GM21360 (cell line): ENCODE measurements around the gene SERPINA3.

Experiments
- ATAC-seq: cut with Tn5 transposase; IDR thresholded peaks from one replicate; pipeline ENCODE4 v1.9.1; 2021; ENCODE audit warnings: mild to moderate bottlenecking, moderate library complexity; ENCODE audit not compliant: unreplicated experiment

Gene SERPINA3

DNA sequence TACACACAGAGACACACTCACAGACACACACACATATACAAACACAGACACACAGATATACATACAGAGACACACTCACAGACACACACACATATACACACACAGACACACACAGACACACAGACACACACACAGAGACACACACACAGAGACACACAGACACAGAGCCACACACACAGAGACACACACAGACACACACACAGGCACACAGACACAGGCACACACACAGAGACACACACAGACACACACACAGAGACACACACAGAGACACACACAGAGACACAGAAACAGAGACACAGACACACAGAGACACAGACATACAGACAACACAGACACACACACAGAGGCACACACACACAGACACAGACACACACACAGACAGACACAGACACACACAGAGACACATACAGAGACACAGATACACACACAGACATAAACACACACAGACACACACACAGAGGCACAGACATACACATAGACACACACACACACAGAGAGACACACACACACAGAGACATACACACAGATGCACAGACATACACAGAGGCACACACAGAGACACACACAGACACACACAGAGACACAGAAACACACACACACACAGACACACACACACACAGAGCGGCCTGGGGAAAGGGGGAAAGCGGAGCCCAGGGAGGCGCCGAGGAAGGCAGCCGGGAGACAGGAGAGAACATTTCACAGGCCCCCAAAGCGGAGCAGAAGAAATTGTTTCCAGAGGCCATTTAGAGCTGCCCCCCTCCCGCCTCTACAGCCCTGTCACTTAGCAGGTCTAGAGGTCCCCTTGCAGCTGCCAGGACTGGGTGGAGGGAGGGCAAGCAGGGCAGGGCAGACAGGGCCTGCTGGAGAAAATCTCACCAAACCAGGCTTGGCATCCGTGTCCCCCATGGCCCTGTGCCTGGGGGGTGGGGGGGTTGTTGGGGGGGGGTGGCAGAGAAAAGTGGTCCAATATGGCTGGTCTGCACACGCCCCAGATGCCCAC lies 38.9 kb downstream of the SERPINA3 start:
- no peak for ATAC-seq

- no peak for ATAC-seq
Measured at GRCh38 chr14:94653321-94653720, 41.1 kb downstream of the SERPINA3 start.

DNA sequence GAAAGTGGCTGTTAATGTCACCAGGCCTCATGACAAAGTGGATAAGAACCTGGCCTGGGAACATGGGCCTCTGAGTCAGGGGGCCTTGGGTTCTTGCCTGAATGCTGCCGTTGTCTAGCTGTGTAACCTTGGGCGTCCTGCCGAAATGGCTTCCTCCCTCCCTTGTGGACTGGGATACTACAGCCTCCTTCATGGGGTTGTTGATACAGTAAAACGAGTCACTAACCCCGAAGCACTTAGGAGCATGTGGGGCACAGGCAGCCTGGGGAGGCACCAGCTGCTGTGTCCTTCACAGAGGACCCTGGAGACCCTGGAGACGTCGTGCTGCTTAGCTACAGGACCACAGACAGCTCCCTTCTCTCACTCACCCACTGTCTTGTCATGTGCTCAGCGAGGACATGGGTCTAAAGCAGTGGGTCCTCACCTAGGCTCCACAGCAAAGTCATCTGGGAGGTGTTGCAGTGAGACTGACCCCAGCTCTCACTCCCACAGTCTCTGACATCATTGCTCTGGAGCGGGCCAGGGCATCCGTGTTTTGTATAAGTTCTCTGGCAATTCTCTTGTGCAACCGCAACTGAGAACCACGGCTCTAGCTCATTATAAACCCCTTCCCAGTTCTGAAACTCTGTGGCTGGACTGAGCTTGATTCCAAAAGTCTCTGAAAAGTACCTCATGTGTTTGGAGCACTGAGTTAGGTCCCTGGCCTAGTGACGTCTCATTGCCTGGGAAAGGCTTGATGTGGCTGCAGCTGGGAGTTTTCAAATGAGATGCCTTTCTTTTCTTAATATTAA lies 42.1 kb downstream of the SERPINA3 start:
- ATAC-seq = no peak

DNA sequence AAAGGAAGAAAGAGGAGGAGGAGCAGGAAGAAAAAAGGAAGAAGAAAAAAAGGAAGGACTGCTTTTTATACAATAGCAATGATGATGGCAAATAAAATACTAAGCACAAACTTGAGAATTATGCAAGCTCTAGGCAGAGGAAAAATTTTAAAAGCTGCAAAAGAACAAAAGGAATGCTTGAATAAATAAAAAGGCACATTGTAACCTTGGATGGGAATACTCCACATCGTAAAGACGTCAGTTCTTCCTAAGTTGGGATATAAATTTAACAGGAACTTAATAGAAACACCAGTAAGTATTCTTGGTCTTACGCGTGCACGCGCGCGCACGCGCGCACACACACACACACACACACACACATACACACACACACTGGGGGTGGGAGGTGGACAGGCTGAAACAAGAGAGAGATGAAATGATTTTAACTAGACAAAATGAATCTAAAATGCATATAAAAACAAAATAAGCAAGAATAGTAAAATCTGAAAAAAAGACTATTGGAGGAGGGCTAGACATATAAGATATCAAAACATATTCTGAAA lies 43.0 kb downstream of the SERPINA3 start:
- no peak for ATAC-seq

DNA sequence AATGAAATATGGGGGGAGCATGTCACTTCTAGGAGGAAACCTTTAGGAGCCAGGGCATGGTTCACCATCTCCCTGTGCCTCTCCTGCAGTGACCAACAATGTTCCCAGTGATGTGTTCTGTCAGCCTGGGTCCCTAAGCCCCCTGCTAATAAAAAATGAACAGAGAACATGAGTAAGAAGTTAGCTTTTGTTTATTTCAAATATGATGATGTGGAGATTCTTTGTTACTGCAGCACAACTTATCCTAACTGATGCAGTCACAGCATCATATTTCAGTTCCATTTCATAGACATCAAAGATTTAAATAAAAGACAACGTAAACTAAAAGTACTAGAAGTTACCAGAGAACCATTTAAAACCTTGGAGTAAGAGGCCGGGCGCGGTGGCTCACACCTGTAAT lies 43.9 kb downstream of the SERPINA3 start:
- no peak for ATAC-seq

DNA sequence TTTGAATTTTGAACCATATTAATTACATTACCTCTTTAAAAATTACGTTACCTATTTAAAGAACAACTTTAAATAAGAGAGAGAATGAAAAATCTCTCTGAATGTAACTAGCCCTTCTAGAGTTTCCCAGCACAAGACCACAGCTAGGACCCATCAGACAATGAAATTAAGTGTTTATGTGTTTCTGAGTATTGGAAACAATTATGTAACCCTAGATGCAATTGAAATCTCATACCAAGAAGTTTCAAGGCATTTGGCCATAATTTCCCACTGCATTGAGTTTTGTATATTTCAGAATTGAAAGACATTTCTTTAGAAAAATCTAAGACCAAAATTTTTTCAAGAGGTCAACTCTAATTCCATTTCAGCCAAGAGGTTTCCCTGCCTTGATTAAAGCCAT lies 47.1 kb downstream of the SERPINA3 start:
- no peak for ATAC-seq

DNA sequence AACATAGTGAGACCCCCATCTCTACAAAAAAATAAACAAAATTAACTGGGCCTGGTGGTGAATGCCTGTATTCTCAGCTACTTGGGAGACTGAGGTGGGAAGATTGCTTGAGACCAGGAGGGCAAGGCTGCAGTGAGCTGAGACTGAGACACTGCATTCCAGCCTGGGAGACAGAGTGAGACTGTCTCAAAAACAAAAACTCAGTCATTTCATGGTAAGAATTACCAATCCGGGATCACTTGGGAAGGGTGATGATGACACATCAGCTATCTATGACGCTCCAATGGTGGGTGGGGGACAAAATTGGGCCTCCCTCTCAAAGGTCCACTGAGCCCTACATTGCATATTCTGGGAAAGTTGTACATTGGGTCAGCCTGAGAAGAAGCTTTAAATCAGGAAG lies 47.7 kb downstream of the SERPINA3 start:
- ATAC-seq = no peak

GRCh38 chr14:94660306-94660946 lies 48.2 kb downstream of the SERPINA3 start:
- no peak for ATAC-seq

DNA sequence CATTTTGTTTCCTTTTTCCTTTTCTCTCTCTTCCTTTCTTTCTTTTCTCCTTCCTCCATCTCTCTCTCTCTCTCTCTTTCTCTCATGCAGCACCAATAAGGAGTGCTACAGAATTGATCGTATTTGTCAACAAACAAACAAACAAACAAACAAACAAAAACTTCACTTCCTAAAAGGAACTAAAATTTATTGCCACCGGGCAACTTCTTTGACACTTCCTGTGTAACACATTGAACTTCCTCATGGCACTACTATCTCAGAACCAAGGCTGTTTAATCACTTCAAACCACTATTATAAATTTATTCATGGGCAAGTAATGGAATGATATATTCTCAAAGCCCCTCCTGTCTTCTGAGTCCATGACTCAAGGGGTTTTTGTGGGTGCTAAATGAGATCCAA lies 51.3 kb downstream of the SERPINA3 start:
- ATAC-seq = no peak

- no peak for ATAC-seq
Measured at GRCh38 chr14:94663965-94664704, 51.9 kb downstream of the SERPINA3 start.

DNA sequence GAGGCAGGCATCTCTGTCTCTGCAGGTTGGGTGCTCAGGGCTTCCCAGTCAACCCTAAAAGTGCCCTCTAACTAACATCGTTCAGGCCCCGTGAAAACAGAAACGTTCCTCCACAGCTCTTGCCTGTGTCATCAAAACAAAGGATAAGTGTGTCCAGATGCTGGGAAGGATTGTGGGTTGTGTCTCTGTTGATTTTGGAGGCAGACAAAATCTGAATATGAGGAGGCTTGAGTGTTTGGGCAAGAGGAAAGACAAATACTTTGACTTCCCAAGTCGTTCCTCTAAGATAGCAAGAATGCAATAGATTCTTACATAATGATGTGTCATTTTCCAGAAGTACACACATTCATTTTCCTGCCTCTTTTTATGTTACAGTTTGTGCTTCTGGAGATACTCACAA lies 52.9 kb downstream of the SERPINA3 start:
- no peak for ATAC-seq

GRCh38 chr14:94665544-94665943 lies 53.4 kb downstream of the SERPINA3 start:
- ATAC-seq = no peak

- ATAC-seq = no peak
Measured at GRCh38 chr14:94670692-94671285, 58.6 kb downstream of the SERPINA3 start.

DNA sequence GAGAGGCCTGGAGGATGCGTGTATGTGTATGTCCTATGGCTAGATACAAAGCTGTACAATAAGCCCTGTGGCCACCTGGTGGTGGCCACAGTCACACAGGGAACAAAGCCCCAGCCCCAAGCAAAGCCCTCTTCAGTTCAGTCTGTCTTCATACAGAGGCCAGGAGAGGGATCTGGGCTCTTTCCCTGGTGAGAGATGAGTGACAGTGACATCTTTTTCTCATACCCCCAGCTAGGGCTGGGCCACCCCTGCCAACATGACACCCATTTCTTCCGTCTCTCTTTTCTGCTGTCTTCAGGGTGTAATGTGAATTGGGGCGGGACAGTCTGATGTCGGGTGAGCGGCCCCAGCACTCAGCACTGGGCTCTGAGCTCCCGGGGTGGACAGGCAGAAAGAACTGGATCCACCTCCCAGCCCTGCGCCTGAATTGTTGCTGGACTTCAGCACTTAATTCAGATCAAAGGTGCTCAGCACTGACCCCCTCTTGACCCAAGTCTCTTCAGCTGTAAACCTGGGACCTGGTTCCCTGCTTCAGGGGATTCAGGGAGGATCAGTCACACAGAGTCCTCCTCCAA lies 59.8 kb downstream of the SERPINA3 start:
- ATAC-seq = no peak

- ATAC-seq = no peak
Measured at GRCh38 chr14:94673071-94673470, 60.9 kb downstream of the SERPINA3 start.
